GM12878 (cell line): Measurements from ENCODE around the gene PDGFD. TPM values are rescaled to one million over a fixed set of nuclear protein-coding genes. Genes with fewer than 3 reads are reported as not detected.

Source experiments
- E4F1 ChIP-seq: fragments of 450-650 bp; IDR thresholded peaks from 2 replicates; pipeline ENCODE4 v1.6.1; 2018; ENCODE audit warnings: borderline replicate concordance, mild to moderate bottlenecking; ENCODE audit not compliant: partially characterized antibody
- NR2C1 ChIP-seq: fragments of 450-650 bp; IDR thresholded peaks from 2 replicates; pipeline ENCODE4 v1.6.1; 2017; ENCODE audit warnings: antibody characterized with exemption, mild to moderate bottlenecking, moderate library complexity
- SMARCA5 ChIP-seq: fragments of 450-650 bp; IDR thresholded peaks from 2 replicates; pipeline ENCODE4 v1.6.1; 2017; ENCODE audit warnings: mild to moderate bottlenecking
- STAT3 ChIP-seq: IDR thresholded peaks from 2 replicates; pipeline ENCODE4 v1.6.1; 2011; ENCODE audit warnings: low read depth, low read length, improper control_type of control experiment
- SUZ12 ChIP-seq: fragments of 200-600 bp; sonication (generic); IDR thresholded peaks from one replicate; pipeline ENCODE4 v1.6.1; 2018; ENCODE audit warnings: antibody characterized with exemption, mild to moderate bottlenecking; ENCODE audit not compliant: unreplicated experiment
- ZBTB40 ChIP-seq: fragments of 450-650 bp; IDR thresholded peaks from 2 replicates; pipeline ENCODE4 v1.6.1; 2016; ENCODE audit warnings: mild to moderate bottlenecking, moderate library complexity, borderline replicate concordance
- polyA plus RNA-seq, 11 experiments: library from polyadenylated mRNA; depleted of rRNA in 4 of 11; unstranded in 6 of 11; stranded (reverse) in 5 of 11; fragments of >200 nt; fragmentation: Nextera tagmentation in 4 of 11; fragmentation: Illumina TruSeq in 1 of 11; extraction: Ambion mirVana in 4 of 11; extraction: Trizol in 1 of 11; gene quantifications; 1 replicate in 1 of 11; 2 replicates in 10 of 11; pipeline versions ENCODE4 v1.2.1 to v1.2.3, GENCODE V29; 2011 to 2016; ENCODE audit warnings: inconsistent platforms in 2 of 11, missing spikeins in 2 of 11, low read depth in 1 of 11
- total RNA-seq, 4 experiments: library from RNA; depleted of rRNA in 3 of 4; stranded (reverse); fragments of >200 nt in 3 of 4; fragmentation: Illumina TruSeq in 1 of 4; extraction: Trizol in 1 of 4; gene quantifications; 2 replicates each; pipeline versions ENCODE4 v1.2.1 to v1.2.3, GENCODE V29; 2013 to 2021

PDGFD gene
- total and polyA plus RNA-seq, 10 of the 15 experiments (the other 5 are each of a cell fraction or from before 2014, with no cell fraction given) = 0.05 to 0.13 TPM; not detected in 8

- TF ChIP-seq SMARCA5 (no peak), ZBTB40 (no peak), STAT3 (no peak), E4F1 (no peak), SUZ12 (no peak), NR2C1 (no peak)
Observed at GRCh38 chr11:103906291-103906867, 257.6 kb downstream of the PDGFD start (continued).
